Activated B cell treated with CpG ODN at 0.5 μM for 24 hours (primary cell): ENCODE measurements around the gene NUMB. TPM values are rescaled to one million over a fixed set of nuclear protein-coding genes. Genes with fewer than 3 reads are reported as not detected.

Source experiments
- ATAC-seq: fragments of 200-7000 bp; cut with Tn5 transposase; one replicate; pipeline ENCODE4 v1.10.0; 2021; ENCODE audit warnings: low read depth, mild to moderate bottlenecking, moderate library complexity
- CTCF ChIA-PET: fragments of 350-600 bp; sonication (Branson Sonifier 250); formaldehyde crosslinking; loops from one replicate; lab custom pipeline; 2021; ENCODE audit warnings: antibody characterized with exemption; lab: Charles Lee
- POLR2A ChIA-PET: fragments of 350-600 bp; sonication (Branson Sonifier 250); formaldehyde crosslinking; loops from one replicate; lab custom pipeline; 2021; ENCODE audit warnings: antibody characterized with exemption; lab: Charles Lee
- DNase-seq: peaks from one replicate; pipeline ENCODE4 v3.0.0; 2022
- H3K27ac Mint-ChIP-seq: one replicate; pipeline ENCODE4 v1.8.0; 2020; ENCODE audit warnings: mixed read lengths
- H3K27me3 Mint-ChIP-seq: one replicate; pipeline ENCODE4 v1.8.0; 2021; ENCODE audit warnings: mixed read lengths
- H3K36me3 Mint-ChIP-seq: one replicate; pipeline ENCODE4 v1.8.0; 2021; ENCODE audit warnings: low read depth, mixed read lengths
- H3K4me1 Mint-ChIP-seq: one replicate; pipeline ENCODE4 v1.8.0; 2021; ENCODE audit warnings: mixed read lengths
- H3K4me3 Mint-ChIP-seq: one replicate; pipeline ENCODE4 v1.8.0; 2020; ENCODE audit warnings: mild to moderate bottlenecking, mixed read lengths
- H3K9me3 Mint-ChIP-seq: one replicate; pipeline ENCODE4 v1.8.0; 2020; ENCODE audit warnings: mixed read lengths
- CTCF ChIP-seq: fragments of 200-600 bp; IDR thresholded peaks from one replicate; pipeline ENCODE4 v1.8.0; 2022; ENCODE audit warnings: antibody characterized with exemption, mild to moderate bottlenecking
- intact Hi-C: fragments of 100-400 bp; cut with micrococcal nuclease; formaldehyde crosslinking; loops from one replicate; pipeline ENCODE4 v1.15.1; 2024
- total RNA-seq: library from RNA; stranded (reverse); gene quantifications from 2 replicates; pipeline ENCODE4 v1.2.3, GENCODE V29; 2022

Gene NUMB
- total RNA-seq, 1 donor from 2014 or later = 71.4 TPM

- Mint-ChIP-seq H3K36me3 (peaks cover 5% of the 10 kb centered on the region), H3K27me3 (no peaks in the 10 kb centered on the region), H3K9me3 (no peaks in the 10 kb centered on the region), H3K4me3 (no peak overlapping the region), H3K27ac (no peak overlapping the region), H3K4me1 (peaks cover 16% of the 10 kb centered on the region)
- DNase-seq = no peak
- no peak for TF ChIP-seq CTCF
- POLR2A ChIA-PET = interaction anchor here (0.6 to 1.3 kb wide), 6 partner anchors 14 to 129 kb away, joined by 3 to 9 read pairs (median 4); no protein-coding TSS in a partner anchor
- CTCF ChIA-PET = no interaction called here
- no peak for ATAC-seq
- intact Hi-C loops = loop anchor here (2.0 kb wide), 2 partner anchors 16 kb away; no protein-coding TSS in a partner anchor
These were observed 17.1 kb downstream of the NUMB start for GRCh38 chr14:73441286-73441685.

- intact Hi-C loops = no loop called here
These were observed 19.4 kb downstream of the NUMB start for GRCh38 chr14:73438993-73439392.

GRCh38 chr14:73437206-73437605, 21.1 kb downstream of the NUMB start:
- ChIA-PET CTCF (interaction anchor here (1.1 kb wide), 1 partner anchor 14 kb away, joined by 3 read pairs; no protein-coding TSS in a partner anchor), POLR2A (interaction anchor here (0.7 kb wide), 1 partner anchor 452 kb away, joined by 4 read pairs; no protein-coding TSS in a partner anchor)
- Mint-ChIP-seq H3K36me3 (peaks cover 5% of the 10 kb centered on the region), H3K4me3 (no peak overlapping the region), H3K9me3 (no peaks in the 10 kb centered on the region), H3K27me3 (no peaks in the 10 kb centered on the region), H3K4me1 (peaks cover 27% of the 10 kb centered on the region), H3K27ac (no peak overlapping the region)
- DNase-seq (no peak), ATAC-seq (no peak)
- TF ChIP-seq CTCF = no peak
- intact Hi-C loops = no loop called here

More at GRCh38 chr14:73438993-73439392, 19.4 kb downstream of the NUMB start:
- no peak for TF ChIP-seq CTCF
- H3K4me3 Mint-ChIP-seq = no peak overlapping the region
- ChIA-PET CTCF (no interaction called here), POLR2A (no interaction called here)
- no peak overlapping the region for H3K27ac Mint-ChIP-seq
- H3K9me3 Mint-ChIP-seq = no peaks in the 10 kb centered on the region
- ATAC-seq (no peak), DNase-seq (no peak)
- peaks cover 5% of the 10 kb centered on the region for H3K36me3 Mint-ChIP-seq
- H3K4me1 Mint-ChIP-seq = peaks cover 19% of the 10 kb centered on the region
- H3K27me3 Mint-ChIP-seq = no peaks in the 10 kb centered on the region

GRCh38 chr14:73432124-73432523, 26.2 kb downstream of the NUMB start:
- ATAC-seq = no peak
- no peak for TF ChIP-seq CTCF
- Mint-ChIP-seq H3K27ac (no peak overlapping the region), H3K36me3 (peaks cover 7% of the 10 kb centered on the region), H3K9me3 (no peaks in the 10 kb centered on the region), H3K4me1 (peaks cover 31% of the 10 kb centered on the region), H3K27me3 (no peaks in the 10 kb centered on the region), H3K4me3 (no peak overlapping the region)
- no peak for DNase-seq
- ChIA-PET POLR2A (interaction anchor here (0.6 kb wide), 1 partner anchor 8 kb away, joined by 3 read pairs; no protein-coding TSS in a partner anchor), CTCF (no interaction called here)
- intact Hi-C loops = no loop called here

GRCh38 chr14:73428353-73428824, 30.0 kb downstream of the NUMB start:
- H3K4me3 Mint-ChIP-seq = no peak overlapping the region

More at GRCh38 chr14:73428353-73428824, 30.0 kb downstream of the NUMB start:
- CTCF ChIA-PET = no interaction called here
- Mint-ChIP-seq H3K9me3 (no peaks in the 10 kb centered on the region), H3K36me3 (peaks cover 8% of the 10 kb centered on the region), H3K27me3 (no peaks in the 10 kb centered on the region), H3K27ac (no peak overlapping the region), H3K4me1 (peaks cover 53% of the 10 kb centered on the region)
- no peak for DNase-seq
- TF ChIP-seq CTCF = no peak
- ATAC-seq = no peak
- intact Hi-C loops = no loop called here
- POLR2A ChIA-PET = no interaction called here
